Skin of body (tissue), 3 donors: ENCODE data around the gene IFNL1. TPM values are rescaled to one million over a fixed set of nuclear protein-coding genes. Genes with fewer than 3 reads are reported as not detected.
"Not testable (repeated sequence)": the region's sequence is repeated elsewhere in the genome, so short reads cannot be mapped to it uniquely, and the experiment has no call there.

Experiments
- DNase-seq: peaks from one replicate; lab custom pipeline; 2025; lab: John Stamatoyannopoulos, UW
- small RNA-seq: library from RNA; depleted of rRNA; stranded (forward); fragments of <200 nt; gene quantifications from one replicate; pipeline ENCODE3, GENCODE V24; 2014; ENCODE audit warnings: low replicate concordance
- total RNA-seq: library from RNA; depleted of rRNA; stranded (reverse); fragments of >200 nt; gene quantifications from one replicate; pipeline ENCODE4 v1.2.3, GENCODE V29; 2014

The IFNL1 gene
- total RNA-seq, 1 donor from 2014 or later = not detected

DNA sequence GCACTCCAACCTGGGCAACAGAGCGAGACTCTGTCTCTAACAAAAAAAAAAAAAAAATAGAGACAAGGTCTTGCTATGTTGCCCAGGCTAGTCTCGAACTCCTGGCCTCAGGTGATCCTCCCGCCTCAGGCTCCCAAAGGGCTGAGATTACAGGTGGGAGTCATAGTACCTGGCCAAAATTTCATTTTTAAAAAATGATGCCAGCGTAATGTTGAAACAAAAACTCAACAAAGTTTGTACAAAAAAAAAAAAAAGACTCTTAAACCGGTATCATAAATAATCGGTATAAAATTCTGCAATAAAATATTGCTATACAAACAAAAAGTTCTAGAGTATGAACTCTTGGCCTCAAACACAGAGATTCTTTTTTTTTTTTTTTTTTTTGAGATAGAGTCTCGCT is 36.1 kb downstream of the IFNL1 start:
- DNase-seq = no peak

DNA sequence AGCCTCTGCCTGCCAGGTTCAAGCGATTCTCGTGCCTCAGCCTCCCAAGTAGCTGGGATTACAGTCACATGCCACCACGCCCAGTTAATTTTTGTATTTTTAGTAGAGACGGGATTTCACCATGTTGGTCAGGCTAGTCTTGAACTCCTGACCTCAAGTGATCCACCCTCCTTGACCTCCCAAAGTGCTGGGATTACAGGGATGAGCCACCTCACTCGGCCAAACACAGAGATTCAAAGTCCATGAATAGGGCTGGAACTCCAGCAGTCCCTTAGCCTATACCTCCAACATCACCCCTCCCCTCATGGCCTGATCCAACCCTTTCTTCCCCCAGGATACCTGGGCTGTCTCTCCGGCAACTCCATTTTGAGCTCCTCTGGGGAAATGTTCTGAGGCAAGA is 36.5 kb downstream of the IFNL1 start:
- not testable (repeated sequence) for DNase-seq

DNA sequence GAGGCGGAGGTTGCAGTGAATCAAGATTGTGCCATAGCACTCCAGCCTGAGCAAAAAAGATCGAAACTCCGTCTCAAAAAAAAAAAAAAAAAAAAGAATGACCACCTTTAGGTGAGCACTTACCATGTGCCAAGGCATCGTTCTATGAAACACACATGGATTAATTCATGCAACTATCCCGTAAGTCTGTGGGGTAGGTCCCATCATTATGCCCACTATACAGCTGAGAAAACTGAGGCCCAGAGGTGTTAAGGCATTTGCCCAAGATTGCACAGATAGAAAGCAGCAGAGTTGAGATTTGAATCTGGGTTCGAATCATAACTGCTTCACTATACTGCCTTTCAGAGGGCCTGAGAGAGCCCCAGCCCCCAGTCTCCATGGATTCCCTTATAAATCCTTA is 37.3 kb downstream of the IFNL1 start:
- no peak for DNase-seq

DNA sequence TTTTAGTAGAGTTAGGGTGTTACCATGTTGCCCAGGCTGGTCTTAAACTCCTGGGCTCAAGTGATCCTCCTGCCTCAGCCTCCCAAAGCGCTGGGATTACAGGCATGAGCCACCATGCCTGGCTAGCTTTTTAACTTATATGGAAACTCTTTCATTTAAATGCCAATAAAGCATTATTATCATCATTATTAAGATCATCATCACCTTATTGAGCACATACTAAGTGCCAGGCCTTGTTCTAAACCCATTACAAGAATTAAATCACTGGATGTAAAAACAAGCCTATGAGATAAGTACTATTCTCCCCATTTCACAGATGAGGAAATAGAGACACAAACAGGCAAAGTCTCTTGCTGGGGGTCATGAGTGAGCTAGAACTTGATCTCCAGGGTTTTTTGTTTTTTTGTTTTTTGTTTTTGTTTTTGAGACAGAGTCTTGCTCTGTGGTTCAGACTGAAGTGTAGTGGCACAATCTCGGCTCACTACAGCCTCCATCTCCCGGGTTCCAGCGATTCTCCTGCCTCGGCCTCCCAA is 38.3 kb downstream of the IFNL1 start:
- DNase-seq = no peak

DNA sequence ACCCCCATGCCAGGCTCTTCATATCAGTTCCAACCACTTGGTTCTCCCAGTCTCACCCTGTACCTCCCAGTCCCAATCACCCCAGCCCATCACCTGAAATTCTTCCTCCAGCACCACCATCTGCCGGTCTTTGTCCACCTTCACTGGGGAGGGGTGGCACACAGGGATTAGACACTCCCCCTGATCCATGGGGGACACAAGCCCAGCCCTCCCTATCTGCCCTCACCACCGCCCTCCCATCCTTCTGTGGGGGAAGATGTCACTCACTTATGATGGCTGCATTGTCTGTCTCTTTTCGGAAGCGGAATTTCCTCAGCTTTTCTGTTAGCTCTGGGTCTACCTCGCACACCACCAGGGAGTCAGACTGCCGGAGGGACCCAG is 39.0 kb downstream of the IFNL1 start:
- DNase-seq = no peak

DNA sequence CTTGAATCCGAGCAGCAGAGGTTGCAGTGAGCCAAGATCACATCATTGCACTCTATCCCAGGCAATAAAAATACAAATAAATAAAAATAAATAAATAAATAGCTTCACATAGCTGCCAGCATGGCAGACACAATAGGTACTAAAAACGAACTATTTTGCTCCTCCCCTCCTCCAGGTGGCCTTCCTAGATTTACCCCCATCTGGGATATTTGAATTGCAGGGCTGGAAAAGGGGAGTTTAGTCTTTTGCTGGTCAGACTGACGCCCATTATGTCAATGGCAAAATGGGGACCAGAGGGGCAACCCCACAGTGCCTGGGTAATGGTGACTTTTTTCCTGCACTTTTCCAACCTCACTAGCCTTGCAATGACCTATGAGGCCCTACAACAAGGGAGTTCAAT is 40.3 kb downstream of the IFNL1 start:
- no peak for DNase-seq

DNA sequence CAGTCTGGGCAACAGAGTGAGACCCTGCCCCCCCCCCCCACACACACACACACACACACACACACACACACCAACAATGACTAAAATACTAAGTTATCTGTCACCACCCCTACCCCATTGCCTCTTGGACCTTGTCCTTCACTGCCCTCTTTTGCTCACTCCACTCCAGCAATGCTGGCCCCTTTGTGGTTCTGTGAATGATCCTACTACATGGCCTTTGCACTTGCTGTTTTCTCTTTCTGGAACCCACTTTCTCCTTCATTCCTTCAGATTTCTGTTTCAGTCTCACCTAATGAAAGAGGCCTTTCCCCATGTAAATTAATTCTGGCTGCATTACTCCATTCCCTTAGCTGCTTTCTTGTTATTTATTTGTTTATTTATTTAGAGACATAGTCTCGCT is 43.5 kb downstream of the IFNL1 start:
- DNase-seq = no peak

DNA sequence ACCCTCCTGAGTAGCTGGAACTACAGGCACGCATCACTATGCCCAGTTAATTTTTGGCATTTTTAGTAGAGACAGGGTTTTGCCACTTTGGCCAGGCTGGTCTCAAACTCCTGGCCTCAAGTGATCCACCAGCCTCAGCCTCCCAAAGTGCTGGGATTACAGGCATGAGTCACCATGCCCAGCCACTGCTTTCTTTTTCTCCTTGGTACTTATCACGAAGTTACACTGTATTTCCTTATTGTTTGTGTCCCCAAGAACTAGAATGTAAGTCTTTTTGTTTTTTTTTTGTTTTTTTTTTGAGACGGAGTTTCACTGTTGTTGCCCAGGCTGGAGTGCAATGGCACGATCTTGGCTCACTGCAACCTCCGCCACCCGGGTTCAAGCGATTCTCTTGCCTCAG is 43.9 kb downstream of the IFNL1 start:
- DNase-seq = not testable (repeated sequence)

DNA sequence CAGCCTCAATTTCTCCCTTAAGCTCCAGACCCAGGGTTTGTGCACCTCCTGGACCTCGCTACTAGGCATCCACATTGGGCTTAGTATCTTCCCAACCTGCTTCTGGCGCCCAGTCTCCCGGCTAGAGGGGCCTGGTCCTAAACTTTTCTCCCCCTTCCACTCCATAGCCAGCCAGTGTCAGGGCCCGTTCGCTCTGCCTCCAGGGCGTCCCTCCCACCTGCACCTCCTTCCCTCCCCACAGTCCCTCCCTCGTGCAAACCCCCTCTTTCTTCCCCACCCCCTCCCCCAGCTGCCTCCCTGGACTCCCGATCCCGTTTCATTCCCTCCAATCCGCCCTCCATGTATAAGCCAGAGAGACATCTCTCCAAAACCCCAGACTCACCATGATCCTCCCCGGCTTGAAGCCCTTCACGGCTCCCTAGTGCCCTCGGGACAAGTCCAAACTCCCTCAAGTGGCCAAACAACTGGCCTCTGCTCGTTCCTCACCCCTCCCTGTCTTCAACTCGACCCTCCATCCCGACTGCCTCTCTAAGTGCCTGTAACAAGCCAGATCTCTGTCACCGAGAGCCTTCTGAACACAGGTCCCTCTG is 45.0 kb downstream of the IFNL1 start:
- DNase-seq = peak; percentile 79

DNA sequence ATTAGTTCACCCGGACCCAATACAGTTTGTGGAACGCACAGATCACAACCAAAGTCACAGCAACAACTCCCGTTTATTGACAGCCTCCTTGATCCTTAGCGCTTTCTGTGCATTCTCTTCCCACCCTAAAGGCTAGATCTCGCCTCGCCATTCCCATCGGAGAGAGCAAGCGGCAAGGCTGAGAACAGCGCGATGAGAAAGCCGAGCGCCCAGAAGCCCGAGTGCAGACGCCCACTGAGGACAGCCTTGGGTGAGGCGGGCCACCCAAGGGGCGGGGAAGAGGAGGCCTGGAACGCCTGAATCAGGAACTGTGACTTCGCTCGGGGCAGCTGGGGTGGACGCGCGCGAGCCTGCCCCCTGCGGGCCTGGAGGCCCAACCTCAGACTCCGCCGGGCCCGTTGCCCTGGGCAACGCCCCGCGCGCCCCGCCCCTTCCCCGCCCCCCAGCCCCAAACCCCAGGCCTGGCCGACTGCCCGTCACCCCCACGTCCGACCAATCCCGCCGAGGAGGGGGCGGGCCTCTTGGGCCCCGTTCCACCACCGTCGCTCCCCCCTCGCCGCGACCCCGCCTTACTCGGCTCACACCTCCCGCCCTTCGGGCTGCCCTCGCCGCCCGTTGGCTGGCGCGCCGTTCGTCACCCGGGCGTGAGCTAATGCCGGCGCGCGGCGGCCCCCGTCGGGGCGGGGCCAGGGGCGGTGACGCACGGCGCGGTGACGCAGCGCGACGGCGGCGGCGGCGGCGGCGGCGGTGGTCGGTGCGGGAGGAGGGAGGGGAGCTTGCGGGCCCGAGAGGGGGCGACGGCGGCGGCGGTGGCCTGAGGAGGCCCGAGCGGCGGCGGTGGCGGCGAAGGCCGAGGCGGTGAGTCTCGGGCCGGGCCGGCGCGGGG is 45.8 kb downstream of the IFNL1 start, which contains the start of gene SAMD4B:
Gene SAMD4B, plus strand, starts transcription at position 703 of the 886 bp plus-strand sequence. CDS start 14,473 bp downstream, outside the sequence.
- peak; percentile 99 for DNase-seq

DNA sequence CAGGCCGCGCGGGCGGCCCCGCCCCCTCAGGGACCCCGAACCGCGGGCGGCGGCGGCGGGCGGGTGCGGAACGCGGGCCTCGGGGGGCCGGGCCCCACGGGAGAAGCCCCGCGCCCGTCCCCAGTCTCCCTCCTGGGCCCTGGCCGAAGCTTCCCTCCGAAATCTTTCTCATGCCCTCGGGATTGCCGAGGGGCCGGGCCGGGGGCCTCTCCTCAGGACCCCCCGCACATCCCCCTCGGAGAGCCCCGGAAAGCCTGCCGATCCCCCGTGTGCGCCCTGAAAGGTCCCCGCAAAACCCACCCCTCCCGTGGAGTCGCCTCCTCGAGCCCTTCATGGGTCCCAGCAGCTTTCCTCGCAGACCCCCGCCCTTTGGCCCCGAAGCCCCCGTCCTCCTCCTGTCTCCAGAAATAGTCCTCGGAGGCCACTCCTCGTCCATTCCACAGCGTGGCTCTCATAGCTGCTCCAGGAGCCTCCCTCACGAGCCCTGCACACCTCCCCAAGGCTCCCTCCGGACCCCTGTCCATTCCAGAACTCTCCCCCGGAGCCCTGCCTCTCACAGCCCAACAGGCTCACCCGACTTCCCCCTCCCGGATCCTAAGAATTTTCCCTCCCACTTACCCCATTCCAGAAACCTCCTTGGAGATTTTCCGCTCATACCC is 46.6 kb downstream of the IFNL1 start:
- no peak for DNase-seq

DNA sequence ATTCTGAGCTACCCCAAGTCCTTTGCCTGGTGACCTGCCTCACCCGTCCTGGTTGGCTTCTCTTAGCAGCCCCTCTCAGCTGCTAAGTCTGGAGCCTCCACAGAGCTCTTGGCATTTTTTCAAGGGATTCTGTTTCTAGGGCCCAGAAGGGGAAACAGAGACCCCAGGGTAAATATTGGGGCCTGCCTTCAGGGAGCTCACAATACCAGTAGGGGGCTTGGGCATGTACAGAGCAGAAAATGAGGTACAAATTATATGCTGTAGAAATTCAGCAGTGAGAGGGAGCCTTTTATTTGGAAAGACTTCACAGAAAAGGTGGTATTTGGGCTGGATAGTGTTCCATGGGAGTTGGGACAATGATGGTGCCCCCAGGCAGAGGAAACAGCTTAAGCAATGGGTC is 49.7 kb downstream of the IFNL1 start:
- no peak for DNase-seq

DNA sequence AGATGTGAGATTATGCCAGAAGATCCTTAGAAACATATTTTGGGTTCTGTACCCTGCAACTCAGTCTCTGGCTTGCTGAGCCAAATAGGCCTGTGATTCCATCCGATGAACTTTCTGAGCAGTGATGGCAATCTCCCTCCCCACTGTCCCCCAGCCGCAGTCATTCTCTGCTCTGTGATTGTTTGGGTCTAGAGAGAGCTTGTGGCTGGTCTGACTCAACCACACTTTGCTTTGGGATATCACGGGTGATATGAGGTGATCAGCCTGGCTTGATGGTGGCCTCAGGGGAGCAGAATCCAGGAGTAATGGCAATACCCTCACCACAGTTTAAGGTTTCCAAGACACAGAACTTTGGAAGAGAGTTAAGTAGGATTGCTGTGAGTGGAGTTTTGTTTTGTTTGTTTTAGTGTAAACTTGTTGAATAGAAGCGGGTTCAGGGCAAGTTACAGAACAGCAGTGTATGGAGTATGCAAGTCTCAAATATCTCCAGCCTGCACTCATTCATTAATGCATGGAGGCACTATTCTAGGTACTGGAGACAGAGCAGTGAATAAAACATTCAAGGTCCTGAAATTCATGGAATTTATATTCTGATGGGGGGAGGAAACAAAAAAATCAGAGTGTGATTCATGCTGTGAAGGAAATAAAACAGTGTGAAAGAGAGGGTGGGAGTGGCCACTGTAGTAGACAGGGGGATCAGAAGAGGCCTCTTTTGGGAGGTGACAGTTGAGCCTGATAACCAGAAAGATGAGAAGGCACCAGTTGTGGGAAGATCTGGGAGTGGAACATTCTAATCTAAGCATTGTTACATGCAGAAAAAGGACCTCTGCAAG is 51.3 kb downstream of the IFNL1 start:
- no peak for DNase-seq

Small RNA genes lying within 50 kb of the gene (small RNA-seq; reads per million reads assigned to genes)
- 0.28 reads per million, percentile 26 among the genes with 10 or more reads in this experiment for gene AC011445.2

Other genes starting within 250 kb of the IFNL1 start
- gene ACP7, start 212.0 kb upstream of the IFNL1 start, total RNA-seq = 5.2 TPM
- gene PAK4, start 170.6 kb upstream of the IFNL1 start, total RNA-seq = 8.8 TPM
- gene NCCRP1, start 99.4 kb upstream of the IFNL1 start, total RNA-seq = 11.7 TPM
- gene SYCN, start 92.1 kb upstream of the IFNL1 start, total RNA-seq = not detected
- not detected for gene IFNL3, start 51.4 kb upstream of the IFNL1 start, total RNA-seq
- not detected for gene IFNL4, start 47.6 kb upstream of the IFNL1 start, total RNA-seq
- gene IFNL2, start 28.0 kb upstream of the IFNL1 start, total RNA-seq = not detected
- 1.2 TPM for gene LRFN1, start 24.5 kb downstream of the IFNL1 start, total RNA-seq
- gene GMFG, start 39.6 kb downstream of the IFNL1 start, total RNA-seq = 22.8 TPM
- 44.6 TPM for gene SAMD4B, start 46.0 kb downstream of the IFNL1 start, total RNA-seq
- 21.2 TPM for gene PAF1, start 94.7 kb downstream of the IFNL1 start, total RNA-seq
- 9.7 TPM for gene MED29, start 95.0 kb downstream of the IFNL1 start, total RNA-seq
- gene ZFP36, start 110.4 kb downstream of the IFNL1 start, total RNA-seq = 32.1 TPM
- gene PLEKHG2, start 116.3 kb downstream of the IFNL1 start, total RNA-seq = 29.5 TPM
- 157 TPM for gene RPS16, start 139.5 kb downstream of the IFNL1 start, total RNA-seq
- gene SUPT5H, start 149.2 kb downstream of the IFNL1 start, total RNA-seq = 32.9 TPM
- gene TIMM50, start 184.4 kb downstream of the IFNL1 start, total RNA-seq = 28.0 TPM
- 0.20 TPM for gene DLL3, start 202.5 kb downstream of the IFNL1 start, total RNA-seq
- gene SELENOV, start 218.7 kb downstream of the IFNL1 start, total RNA-seq = not detected
- gene EID2B, start 236.4 kb downstream of the IFNL1 start, total RNA-seq = 1.8 TPM
- gene EID2, start 243.8 kb downstream of the IFNL1 start, total RNA-seq = 7.3 TPM